ENCODE results near the gene ADAD2. TPM values are rescaled to one million over a fixed set of nuclear protein-coding genes. Genes with fewer than 3 reads are reported as not detected.

ADAD2 gene
- not detected in 5 replicates for total RNA-seq (2022; extraction: Qiagen RNA extraction; ENCODE audit: low read depth)

DNA sequence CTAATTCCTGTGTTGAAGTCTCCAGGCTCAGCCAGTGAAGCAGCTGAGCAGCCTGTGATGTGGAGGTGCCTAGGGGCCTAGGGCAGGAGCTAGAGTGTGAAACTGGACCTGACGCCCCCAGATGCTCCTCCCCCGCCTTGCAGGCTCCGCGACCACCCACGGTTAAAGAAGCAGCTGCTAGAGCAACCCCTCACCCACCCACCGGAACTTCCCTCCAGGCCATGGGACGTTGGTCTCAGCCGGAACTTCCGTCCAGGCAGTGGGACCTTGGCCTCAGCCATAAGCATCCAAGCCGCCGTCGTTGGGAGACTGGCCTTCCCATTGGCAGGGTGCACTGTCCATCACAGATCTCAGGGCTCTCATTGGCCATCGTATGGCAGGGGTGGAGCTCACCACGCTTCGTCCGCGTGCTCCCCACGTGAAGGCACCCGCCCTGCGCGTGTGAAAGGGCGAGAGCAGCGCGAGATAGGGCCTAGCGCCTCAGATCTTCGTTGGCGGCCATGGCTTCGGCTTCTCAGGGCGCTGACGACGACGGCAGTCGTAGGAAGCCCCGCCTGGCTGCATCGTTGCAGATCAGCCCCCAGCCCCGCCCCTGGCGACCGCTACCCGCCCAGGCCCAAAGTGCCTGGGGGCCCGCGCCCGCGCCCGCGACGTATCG is at the start of gene ADAD2:
ADAD2 (plus strand) TSS at position 427 of the 658 bp plus-strand sequence; CDS start at position 501, 74 bp downstream.

DNA sequence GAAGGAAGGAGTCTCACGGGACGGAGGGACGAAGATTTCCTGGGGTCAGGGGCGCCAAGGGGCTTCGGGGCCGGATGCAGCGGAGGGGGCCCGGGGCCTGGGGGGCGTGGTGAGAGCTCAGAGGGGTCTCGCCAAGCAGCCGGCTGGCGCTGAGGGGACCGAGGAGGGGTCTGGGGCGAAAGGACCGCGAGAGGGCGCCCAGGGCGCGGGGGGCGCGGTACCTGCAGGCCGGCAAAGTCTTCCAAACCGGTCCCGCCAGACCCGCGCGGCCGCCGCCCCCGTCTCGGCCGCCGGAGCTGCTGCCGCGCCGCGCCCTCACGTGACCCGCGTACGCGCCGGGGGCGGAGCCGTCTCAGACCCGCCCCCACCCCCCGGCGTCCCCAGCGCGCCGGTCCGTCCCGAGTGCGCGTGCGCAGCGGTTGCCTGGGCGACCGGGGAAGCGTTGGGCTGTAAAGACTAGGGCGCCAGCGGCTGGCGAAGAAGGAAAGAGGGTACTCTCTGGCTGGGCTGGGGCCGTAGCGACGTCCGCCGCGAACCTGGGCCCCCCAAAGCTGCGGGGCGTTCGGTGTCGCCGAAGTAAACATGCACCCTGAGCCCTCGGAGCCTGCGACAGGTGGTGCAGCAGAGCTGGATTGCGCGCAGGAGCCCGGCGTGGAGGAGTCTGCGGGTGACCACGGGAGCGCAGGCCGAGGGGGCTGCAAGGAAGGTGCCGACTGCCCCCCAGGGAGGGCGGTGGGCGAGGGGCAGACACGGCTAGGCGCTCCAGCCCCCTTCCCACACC is 45.9 kb upstream of the ADAD2 start, which contains the start of the genes DNAAF1 and HSDL1:
DNAAF1 (plus strand) TSS at position 450 of the 781 bp plus-strand sequence; CDS start at position 583, 133 bp downstream.
HSDL1 (minus strand) TSS at position 319 of the 781 bp plus-strand sequence. CDS start 13,856 bp downstream, outside the sequence.

GRCh38 chr16:84186685-84187437 is 4.1 kb upstream of the ADAD2 start, which contains the start of gene TAF1C:
Gene TAF1C, minus strand, starts transcription at chr16:84187057. Its CDS starts 2,069 bp downstream, at chr16:84184988.

GRCh38 chr16:84239909-84240308 is 49.0 kb downstream of the ADAD2 start, which contains the start of gene KCNG4:
Gene KCNG4, minus strand, starts transcription at chr16:84240012. Its CDS starts 2,527 bp downstream, at chr16:84237485.

Other genes starting within 250 kb of the ADAD2 start
- gene OSGIN1, start 237.9 kb upstream of the ADAD2 start, total RNA-seq (2022; extraction: Qiagen RNA extraction; ENCODE audit: low read depth), result 30.1 to 64.8 TPM (median 39.7 TPM) in 5 replicates
- 1.6 to 3.7 TPM (median 2.8 TPM) in 5 replicates for gene NECAB2, start 222.9 kb upstream of the ADAD2 start, total RNA-seq (2022; extraction: Qiagen RNA extraction; ENCODE audit: low read depth)
- gene SLC38A8, start 148.4 kb upstream of the ADAD2 start, total RNA-seq (2022; extraction: Qiagen RNA extraction; ENCODE audit: low read depth), result not detected in 5 replicates
- gene MBTPS1, start 74.2 kb upstream of the ADAD2 start, total RNA-seq (2022; extraction: Qiagen RNA extraction; ENCODE audit: low read depth), result 40.5 to 52.4 TPM (median 50.1 TPM) in 5 replicates
- 15.8 to 21.0 TPM (median 18.6 TPM) in 5 replicates for gene HSDL1, start 46.0 kb upstream of the ADAD2 start, total RNA-seq (2022; extraction: Qiagen RNA extraction; ENCODE audit: low read depth)
- gene DNAAF1, start 45.8 kb upstream of the ADAD2 start, total RNA-seq (2022; extraction: Qiagen RNA extraction; ENCODE audit: low read depth), result 0.26 to 0.45 TPM (median 0.38 TPM) in 5 replicates
- gene TAF1C, start 4.1 kb upstream of the ADAD2 start, total RNA-seq (2022; extraction: Qiagen RNA extraction; ENCODE audit: low read depth), result 23.1 to 35.1 TPM (median 28.4 TPM) in 5 replicates
- gene KCNG4, start 48.9 kb downstream of the ADAD2 start, total RNA-seq (2022; extraction: Qiagen RNA extraction; ENCODE audit: low read depth), result not detected in 5 replicates
- gene WFDC1, start 103.7 kb downstream of the ADAD2 start, total RNA-seq (2022; extraction: Qiagen RNA extraction; ENCODE audit: low read depth), result not detected in 5 replicates
- gene ATP2C2, start 177.4 kb downstream of the ADAD2 start, total RNA-seq (2022; extraction: Qiagen RNA extraction; ENCODE audit: low read depth), result 0.06 to 0.15 TPM (median 0.14 TPM) in 5 replicates